Lung (tissue), 12 donors: ENCODE data around the gene ZNF516. TPM values are rescaled to one million over a fixed set of nuclear protein-coding genes. Genes with fewer than 3 reads are reported as not detected.

Experiments
- ATAC-seq: fragments of 200-7000 bp; cut with Tn5 transposase; one replicate; pipeline ENCODE4 v1.9.1; 2020; ENCODE audit warnings: moderate number of reproducible peaks; ENCODE audit not compliant: insufficient read depth, low FRiP score
- DNase-seq, 3 donors: peaks; one replicate each; pipeline ENCODE4 v3.0.0-alpha.2; 2013 to 2017
- H3K27ac ChIP-seq, 2 donors: one replicate each; pipeline ENCODE4 v1.5.1; 2013; ENCODE audit warnings: mild to moderate bottlenecking in 2 of 2, moderate library complexity in 2 of 2, control low read depth in 1 of 2, inconsistent platforms in 1 of 2, low read depth in 1 of 2, low read length in 1 of 2
- H3K27me3 ChIP-seq, 3 donors: one replicate each; pipeline ENCODE4 v1.5.1; 2013; ENCODE audit warnings: low read length in 2 of 3; ENCODE audit not compliant: control insufficient read depth in 3 of 3, insufficient read depth in 3 of 3
- H3K36me3 ChIP-seq, 4 donors: one replicate each; pipeline ENCODE4 v1.5.1; 2013; ENCODE audit warnings: low read length in 4 of 4, mild to moderate bottlenecking in 1 of 4, moderate library complexity in 1 of 4; ENCODE audit not compliant: control insufficient read depth in 4 of 4, insufficient read depth in 4 of 4
- H3K4me1 ChIP-seq, 5 donors: one replicate each; pipeline ENCODE4 v1.5.1; 2013; ENCODE audit warnings: low read length in 5 of 5, mild to moderate bottlenecking in 2 of 5, moderate library complexity in 1 of 5; ENCODE audit not compliant: control insufficient read depth in 5 of 5, insufficient read depth in 5 of 5
- H3K4me3 ChIP-seq: one replicate; pipeline ENCODE4 v1.5.1; 2013; ENCODE audit warnings: mild to moderate bottlenecking, control low read depth, moderate library complexity
- H3K9ac ChIP-seq, 2 donors: one replicate each; pipeline ENCODE4 v1.5.1; 2013; ENCODE audit warnings: low read length in 2 of 2, control low read depth in 1 of 2; ENCODE audit not compliant: insufficient read depth in 1 of 2
- H3K9me3 ChIP-seq, 4 donors: one replicate each; pipeline ENCODE4 v1.5.1; 2013; ENCODE audit warnings: low read length in 3 of 4, mild to moderate bottlenecking in 1 of 4, moderate library complexity in 1 of 4; ENCODE audit not compliant: control insufficient read depth in 4 of 4, insufficient read depth in 3 of 4
- WGBS, 2 donors: extraction: QIAGEN DNeasy Blood & Tissue Kit; methylation state at CpG; one replicate each; pipeline ENCODE4 v1.1.7; 2013; 5-methylcytosine and 5-hydroxymethylcytosine counted together
- polyA plus RNA-seq, 2 donors: library from polyadenylated mRNA; stranded (reverse); fragments of 200-250 nt; gene quantifications; one replicate each; pipeline ENCODE4 v1.2.1, GENCODE V29; 2013
- total RNA-seq, 2 donors: library from RNA; depleted of rRNA in 1 of 2; stranded (reverse); fragments of >200 nt in 1 of 2; gene quantifications; one replicate each; pipeline ENCODE4 v1.2.1, GENCODE V29; 2014 to 2021
- TF ChIP-seq, protein P1 (sequence below): IDR thresholded peaks from 2 replicates; pipeline ENCODE4 v1.5.1; 2012; ENCODE audit warnings: mild to moderate bottlenecking; ENCODE audit errors: control extremely low read depth, extremely low read depth
- donor health status: control.
- donor health status: control.
- donor health status: Bipolar disorder and iron deficiency.
- donor health status: healthy.
- donor health status: DM: yes; HTN: yes; CAD: no.

ZNF516 gene
- total and polyA plus RNA-seq, 4 donors: 7.7 to 45.4 (median 26.4) TPM

DNA sequence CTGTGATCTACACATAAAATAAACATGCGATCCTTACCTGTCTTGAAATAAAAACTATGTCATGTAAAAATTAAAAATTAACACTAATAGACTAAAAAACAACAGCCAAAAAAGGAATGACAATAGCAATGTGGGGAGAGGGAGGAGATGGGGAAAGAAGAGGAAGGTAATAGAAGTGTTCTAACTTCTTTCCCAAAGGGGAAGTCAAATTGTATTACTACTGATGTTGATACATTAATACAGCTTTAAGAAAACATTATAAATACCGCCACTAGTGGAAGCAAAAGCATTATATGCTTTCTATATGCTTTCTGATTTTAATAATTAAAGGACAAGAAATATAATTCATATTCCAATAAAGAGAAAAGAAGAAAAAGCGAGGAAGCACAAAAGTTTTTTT lies 22.2 kb downstream of the ZNF516 start:
- H3K36me3 ChIP-seq: peaks cover 0 to 4% (median 0%) of the 10 kb centered on the region in 4 donors
- H3K27ac ChIP-seq: no peak overlapping the region
- TF ChIP-seq, protein P1, sequence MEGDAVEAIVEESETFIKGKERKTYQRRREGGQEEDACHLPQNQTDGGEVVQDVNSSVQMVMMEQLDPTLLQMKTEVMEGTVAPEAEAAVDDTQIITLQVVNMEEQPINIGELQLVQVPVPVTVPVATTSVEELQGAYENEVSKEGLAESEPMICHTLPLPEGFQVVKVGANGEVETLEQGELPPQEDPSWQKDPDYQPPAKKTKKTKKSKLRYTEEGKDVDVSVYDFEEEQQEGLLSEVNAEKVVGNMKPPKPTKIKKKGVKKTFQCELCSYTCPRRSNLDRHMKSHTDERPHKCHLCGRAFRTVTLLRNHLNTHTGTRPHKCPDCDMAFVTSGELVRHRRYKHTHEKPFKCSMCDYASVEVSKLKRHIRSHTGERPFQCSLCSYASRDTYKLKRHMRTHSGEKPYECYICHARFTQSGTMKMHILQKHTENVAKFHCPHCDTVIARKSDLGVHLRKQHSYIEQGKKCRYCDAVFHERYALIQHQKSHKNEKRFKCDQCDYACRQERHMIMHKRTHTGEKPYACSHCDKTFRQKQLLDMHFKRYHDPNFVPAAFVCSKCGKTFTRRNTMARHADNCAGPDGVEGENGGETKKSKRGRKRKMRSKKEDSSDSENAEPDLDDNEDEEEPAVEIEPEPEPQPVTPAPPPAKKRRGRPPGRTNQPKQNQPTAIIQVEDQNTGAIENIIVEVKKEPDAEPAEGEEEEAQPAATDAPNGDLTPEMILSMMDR: no peak
- peaks cover 4 to 27% (median 13%) of the 10 kb centered on the region in 5 donors for H3K4me1 ChIP-seq
- DNase-seq: no peak
- 72 to 87% methylated on average over 3 of the region's 3 CpGs for WGBS, 2 donors
- no peaks in the 10 kb centered on the region for H3K27me3 ChIP-seq
- no peak for ATAC-seq
- no peak overlapping the region for H3K9ac ChIP-seq
- no peak overlapping the region for H3K4me3 ChIP-seq
- no peaks in the 10 kb centered on the region for H3K9me3 ChIP-seq

DNA sequence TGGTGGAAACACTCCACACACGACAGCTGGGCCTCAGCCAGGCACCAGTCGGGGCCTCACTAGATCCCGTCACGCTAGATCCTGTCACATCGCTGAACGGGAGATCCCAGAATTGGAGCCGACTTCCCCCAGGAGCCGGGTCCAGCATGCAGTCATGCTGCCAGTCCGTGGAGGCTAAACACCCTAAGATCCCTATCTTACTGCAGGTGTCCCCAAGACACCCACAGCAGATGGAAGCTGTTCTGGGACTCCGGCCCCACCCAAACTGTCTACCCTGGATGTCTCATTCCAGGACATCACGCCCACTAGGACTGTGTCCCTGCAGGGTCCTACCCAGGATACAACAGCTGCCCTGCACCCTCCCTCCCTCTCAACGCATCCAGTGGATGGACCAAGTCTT lies 23.4 kb downstream of the ZNF516 start:
- no peak overlapping the region for H3K9ac ChIP-seq
- TF ChIP-seq, protein P1: no peak
- no peaks in the 10 kb centered on the region for H3K27me3 ChIP-seq
- DNase-seq: no peak
- no peak overlapping the region for H3K4me3 ChIP-seq
- H3K36me3 ChIP-seq: peaks cover 0 to 4% (median 0%) of the 10 kb centered on the region in 4 donors
- ATAC-seq: no peak
- H3K9me3 ChIP-seq: no peaks in the 10 kb centered on the region
- H3K4me1 ChIP-seq: peaks cover 0 to 21% (median 16%) of the 10 kb centered on the region in 5 donors
- 95% methylated on average over 12 of the region's 12 CpGs for WGBS, 2 donors
- no peak overlapping the region for H3K27ac ChIP-seq

DNA sequence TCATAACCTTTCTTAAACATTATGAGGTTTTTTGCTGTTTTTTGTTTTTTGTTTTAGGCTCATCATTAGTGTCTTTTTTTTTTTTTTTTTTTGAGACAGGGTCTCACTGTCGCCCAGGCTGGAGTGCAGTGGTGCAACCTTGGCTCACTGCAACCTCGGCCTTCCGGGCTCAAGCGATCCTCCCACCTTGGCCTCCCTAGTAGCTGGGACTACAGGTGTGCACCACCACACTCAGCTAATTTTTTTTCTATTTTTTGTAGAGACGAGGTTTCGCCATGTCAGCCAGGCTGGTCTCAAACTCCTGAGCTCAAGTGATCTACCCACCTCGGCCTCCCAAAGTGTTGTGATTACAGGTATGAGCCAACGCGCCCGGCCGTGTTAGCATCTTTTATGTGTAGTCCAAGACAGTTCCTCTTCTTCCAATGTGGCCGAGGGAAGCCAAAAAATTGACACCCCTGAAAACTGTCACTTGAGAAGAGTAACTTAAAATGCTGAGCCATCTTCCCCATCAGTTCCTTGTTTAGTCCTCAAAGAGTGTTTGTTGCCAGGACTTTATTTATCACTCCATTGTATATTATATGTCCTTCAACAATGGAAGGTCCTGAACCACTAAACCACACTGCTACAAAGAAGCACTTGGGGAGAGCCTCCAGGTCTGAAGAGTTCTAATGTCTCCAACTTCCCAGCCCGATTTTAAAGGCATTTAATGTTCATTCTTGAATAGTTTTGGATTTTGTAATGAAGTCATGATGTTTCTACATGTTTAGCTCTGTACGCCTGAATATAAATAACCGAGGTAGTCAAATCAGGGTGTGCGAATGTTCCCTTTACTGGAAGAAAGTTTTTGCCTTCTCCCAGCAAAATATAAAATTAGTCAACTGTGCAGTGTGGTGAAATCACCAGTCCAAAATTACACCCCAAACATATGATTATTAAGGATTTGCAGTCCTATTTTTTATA lies 26.4 kb downstream of the ZNF516 start:
- ATAC-seq: no peak
- Histone ChIP-seq H3K9me3 (no peaks in the 10 kb centered on the region), H3K4me1 (peaks cover 0 to 17% (median 13%) of the 10 kb centered on the region in 5 donors), H3K27me3 (no peaks in the 10 kb centered on the region), H3K9ac (no peak overlapping the region), H3K36me3 (peaks cover 0 to 4% (median under 1%) of the 10 kb centered on the region in 4 donors), H3K27ac (no peak overlapping the region), H3K4me3 (no peak overlapping the region)
- no peak for DNase-seq
- 62 to 82% methylated on average over 16 of the region's 16 CpGs for WGBS, 2 donors
- TF ChIP-seq, protein P1: no peak
